RWPE2 (cell line): ENCODE results near the gene NFS1.

Experiments
- ATAC-seq: fragments of 200-7000 bp; cut with Tn5 transposase; 3 replicates; pipeline ENCODE4 v1.9.1; 2021; ENCODE audit warnings: low read depth
- DNase-seq: peaks from one replicate; pipeline ENCODE4 v3.0.0-alpha.2; 2020; ENCODE audit warnings: low spot score
- H3K27ac ChIP-seq: fragments of 450-650 bp; 2 replicates; pipeline ENCODE4 v1.5.1; 2017; ENCODE audit warnings: mild to moderate bottlenecking; ENCODE audit not compliant: poor library complexity, severe bottlenecking
- H3K27me3 ChIP-seq: fragments of 250-450 bp; sonication (Bioruptor Pico); 2 replicates; pipeline ENCODE4 v1.5.1; 2021; ENCODE audit warnings: mild to moderate bottlenecking, moderate library complexity; ENCODE audit not compliant: insufficient read depth, poor library complexity, severe bottlenecking
- H3K36me3 ChIP-seq: fragments of 250-450 bp; sonication (Bioruptor Pico); 2 replicates; pipeline ENCODE4 v1.5.1; 2020; ENCODE audit warnings: low read depth, mild to moderate bottlenecking, moderate library complexity
- H3K4me1 ChIP-seq: fragments of 250-450 bp; sonication (Bioruptor Pico); 2 replicates; pipeline ENCODE4 v1.5.1; 2021; ENCODE audit warnings: mild to moderate bottlenecking, moderate library complexity; ENCODE audit not compliant: insufficient read depth, poor library complexity, severe bottlenecking
- H3K4me3 ChIP-seq: fragments of 250-450 bp; sonication (Bioruptor Pico); 2 replicates; pipeline ENCODE4 v1.5.1; 2021; ENCODE audit warnings: mild to moderate bottlenecking, moderate library complexity; ENCODE audit not compliant: severe bottlenecking
- H3K9me3 ChIP-seq: fragments of 250-450 bp; sonication (Bioruptor Pico); 2 replicates; pipeline ENCODE4 v1.5.1; 2021; ENCODE audit warnings: mild to moderate bottlenecking, moderate library complexity; ENCODE audit not compliant: severe bottlenecking
- TF ChIP-seq, protein P1 (sequence below): fragments of 450-650 bp; IDR thresholded peaks from one replicate; pipeline ENCODE4 v1.5.1; 2017; ENCODE audit warnings: mild to moderate bottlenecking, moderate library complexity; ENCODE audit not compliant: poor library complexity, severe bottlenecking

The NFS1 gene

DNA sequence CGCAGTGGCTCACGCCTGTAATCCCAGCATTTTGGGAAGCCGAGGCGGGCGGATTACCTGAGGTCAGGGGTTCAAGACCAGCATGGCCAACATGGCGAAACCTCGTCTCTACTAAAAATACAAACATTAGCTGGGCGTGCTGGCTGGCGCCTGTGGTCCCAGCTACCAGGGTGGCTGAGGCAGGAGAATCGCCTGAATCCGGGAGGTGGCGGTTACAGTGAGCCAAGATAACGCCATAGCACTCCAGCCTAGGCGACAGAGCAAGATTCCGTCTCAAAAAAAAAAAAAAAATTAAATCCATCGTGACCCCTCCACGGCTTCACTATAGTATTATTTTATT is 33.2 kb downstream of the NFS1 start:
- ATAC-seq (no peak), DNase-seq (no peak)
- Histone ChIP-seq H3K9me3 (no peaks in the 10 kb centered on the region), H3K27me3 (no peaks in the 10 kb centered on the region), H3K36me3 (peaks cover 44% of the 10 kb centered on the region), H3K4me3 (no peak overlapping the region), H3K4me1 (peaks cover 23% of the 10 kb centered on the region), H3K27ac (no peak overlapping the region)
- TF ChIP-seq, protein P1, sequence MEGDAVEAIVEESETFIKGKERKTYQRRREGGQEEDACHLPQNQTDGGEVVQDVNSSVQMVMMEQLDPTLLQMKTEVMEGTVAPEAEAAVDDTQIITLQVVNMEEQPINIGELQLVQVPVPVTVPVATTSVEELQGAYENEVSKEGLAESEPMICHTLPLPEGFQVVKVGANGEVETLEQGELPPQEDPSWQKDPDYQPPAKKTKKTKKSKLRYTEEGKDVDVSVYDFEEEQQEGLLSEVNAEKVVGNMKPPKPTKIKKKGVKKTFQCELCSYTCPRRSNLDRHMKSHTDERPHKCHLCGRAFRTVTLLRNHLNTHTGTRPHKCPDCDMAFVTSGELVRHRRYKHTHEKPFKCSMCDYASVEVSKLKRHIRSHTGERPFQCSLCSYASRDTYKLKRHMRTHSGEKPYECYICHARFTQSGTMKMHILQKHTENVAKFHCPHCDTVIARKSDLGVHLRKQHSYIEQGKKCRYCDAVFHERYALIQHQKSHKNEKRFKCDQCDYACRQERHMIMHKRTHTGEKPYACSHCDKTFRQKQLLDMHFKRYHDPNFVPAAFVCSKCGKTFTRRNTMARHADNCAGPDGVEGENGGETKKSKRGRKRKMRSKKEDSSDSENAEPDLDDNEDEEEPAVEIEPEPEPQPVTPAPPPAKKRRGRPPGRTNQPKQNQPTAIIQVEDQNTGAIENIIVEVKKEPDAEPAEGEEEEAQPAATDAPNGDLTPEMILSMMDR: no peak

DNA sequence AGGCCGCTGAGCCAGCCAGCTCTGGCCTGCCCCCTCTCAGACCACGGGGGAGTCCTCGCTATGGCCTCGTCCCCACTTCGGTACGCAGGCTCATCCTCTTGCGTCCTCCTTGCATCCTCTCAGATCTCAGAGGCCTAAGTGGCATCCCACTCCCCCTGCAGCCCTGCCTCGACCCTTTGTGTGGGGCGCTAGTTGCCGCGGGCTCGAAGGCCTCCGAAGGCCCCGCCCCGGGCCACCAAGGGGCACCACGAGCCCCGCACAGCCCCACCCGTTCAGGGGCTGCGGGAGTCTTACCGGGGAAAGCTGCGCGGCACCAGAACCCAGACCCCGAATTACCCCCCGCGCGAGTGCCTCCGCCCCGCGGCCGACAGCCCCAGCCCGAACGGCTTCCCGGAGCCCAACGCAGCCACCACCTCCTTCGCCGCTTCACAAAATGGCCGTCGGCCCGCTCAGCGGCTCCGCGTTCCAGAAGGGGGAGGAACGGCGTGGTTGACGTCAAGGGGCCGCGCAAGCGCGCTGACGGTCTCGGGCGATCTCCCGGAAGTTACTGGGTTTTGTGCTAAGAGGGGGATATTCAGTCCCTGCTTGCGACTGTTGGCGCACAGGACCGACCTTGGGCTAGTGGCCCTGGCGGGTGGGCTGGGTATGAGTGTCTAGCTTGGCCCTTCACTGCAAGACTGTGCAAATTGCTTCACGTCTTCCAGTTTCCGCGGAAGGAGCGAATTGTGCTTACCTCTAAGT is 34.5 kb downstream of the NFS1 start, which contains the start of the genes CPNE1 and RBM12:
Gene CPNE1 (minus strand): TSS at position 435 of the 741 bp plus-strand sequence. CDS start 31,977 bp downstream, outside the sequence.
Gene RBM12 (minus strand): TSS at position 435 of the 741 bp plus-strand sequence. CDS start 9,578 bp downstream, outside the sequence.
- Histone ChIP-seq H3K9me3 (no peaks in the 10 kb centered on the region), H3K4me1 (peaks cover 32% of the 10 kb centered on the region), H3K36me3 (peaks cover 32% of the 10 kb centered on the region), H3K27me3 (no peaks in the 10 kb centered on the region), H3K27ac (peak within 1 kb of the TSS; percentile 74), H3K4me3 (peak within 1 kb of the TSS; percentile 90)
- ATAC-seq: peak; percentile 81
- TF ChIP-seq, protein P1: peak; percentile 4
- peak; percentile 99 for DNase-seq

DNA sequence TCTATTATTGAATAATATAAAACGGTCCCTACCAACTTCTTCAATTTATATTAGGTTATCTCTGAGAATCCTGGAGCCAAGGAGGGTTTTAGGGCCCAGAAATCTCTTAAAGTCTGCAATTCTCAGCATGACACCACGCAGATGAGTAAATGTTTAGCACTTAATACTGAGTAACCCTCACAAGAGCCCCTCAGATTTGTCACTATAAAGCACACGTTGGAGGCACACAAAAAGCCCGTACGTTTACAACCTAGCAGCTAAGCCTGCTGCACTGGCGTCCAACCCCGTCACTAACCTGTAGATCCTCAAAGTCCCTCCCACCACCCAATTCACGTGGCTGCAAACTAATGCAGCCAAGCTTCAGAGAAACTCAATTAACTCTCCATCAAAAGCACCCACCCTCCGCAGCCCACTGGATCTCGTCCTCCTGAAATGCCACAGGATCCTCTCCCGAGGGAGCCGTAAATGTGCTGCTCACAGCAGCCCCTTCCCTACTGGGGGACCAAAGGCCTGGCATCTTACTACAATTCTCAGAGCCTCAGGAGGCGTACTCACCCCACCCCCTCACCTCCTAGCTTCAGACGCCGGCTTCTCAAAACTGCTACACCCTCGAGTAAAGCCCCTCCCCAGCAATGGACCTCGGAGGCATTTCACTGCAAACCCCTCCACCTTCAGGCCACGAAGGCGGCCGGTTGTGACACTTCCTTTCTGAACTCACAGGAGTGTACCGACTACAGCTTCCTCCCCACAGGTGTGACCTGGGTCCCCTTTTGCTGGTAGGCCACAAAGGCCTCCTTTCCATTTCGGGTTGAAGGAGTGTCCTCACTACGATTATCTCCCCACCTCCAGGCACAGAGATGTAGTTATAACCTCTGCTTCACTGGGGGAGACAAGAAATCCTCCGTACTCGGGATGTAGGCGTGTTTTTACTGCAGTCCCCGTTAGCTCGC is 35.4 kb downstream of the NFS1 start:
- DNase-seq: no peak
- no peaks in the 10 kb centered on the region for H3K27me3 ChIP-seq
- peaks cover 38% of the 10 kb centered on the region for H3K4me1 ChIP-seq
- H3K4me3 ChIP-seq: peak overlapping the region; percentile 90
- peak; percentile 41 for ATAC-seq
- TF ChIP-seq, protein P1: no peak
- H3K27ac ChIP-seq: peak overlapping the region; percentile 74
- H3K9me3 ChIP-seq: no peaks in the 10 kb centered on the region
- peaks cover 24% of the 10 kb centered on the region for H3K36me3 ChIP-seq

DNA sequence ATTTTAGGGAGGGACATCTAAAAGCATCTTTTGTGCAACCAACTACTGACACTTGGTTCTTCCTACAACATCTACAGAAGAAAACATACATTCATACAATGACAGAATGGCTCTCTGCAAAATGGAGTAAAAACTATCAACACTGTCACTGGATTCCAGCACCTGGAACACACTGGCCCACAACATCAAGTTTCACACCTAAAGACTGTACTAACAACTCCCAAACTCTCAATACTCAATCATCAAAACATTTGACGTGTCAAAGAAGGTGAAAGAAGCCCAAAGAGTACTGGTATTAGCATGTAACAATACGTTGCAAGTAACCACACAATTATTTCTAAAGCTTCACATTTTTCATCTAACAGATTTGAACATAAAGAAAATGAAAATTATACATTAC is 36.6 kb downstream of the NFS1 start:
- H3K36me3 ChIP-seq: peaks cover 26% of the 10 kb centered on the region
- H3K4me3 ChIP-seq: peak overlapping the region; percentile 90
- no peaks in the 10 kb centered on the region for H3K9me3 ChIP-seq
- DNase-seq (no peak), ATAC-seq (no peak)
- TF ChIP-seq, protein P1: no peak
- no peaks in the 10 kb centered on the region for H3K27me3 ChIP-seq
- peaks cover 38% of the 10 kb centered on the region for H3K4me1 ChIP-seq
- H3K27ac ChIP-seq: peak overlapping the region; percentile 45
